Measurements from ENCODE around the gene TNFSF12. TPM values are rescaled to one million over a fixed set of nuclear protein-coding genes. Genes with fewer than 3 reads are reported as not detected.

Gene TNFSF12
- total and polyA plus RNA-seq, 8 donors: 11.0 to 27.7 (median 14.1) TPM

GRCh38 chr17:7570351-7570750 is 21.5 kb downstream of the TNFSF12 start:
- intact Hi-C loops (cut with DNase I): no loop called here
- Histone ChIP-seq H3K4me3 (no peak overlapping the region), H3K27ac (no peak overlapping the region), H3K9me3 (no peaks in the 10 kb centered on the region), H3K4me1 (peaks cover 7 to 13% (median 7%) of the 10 kb centered on the region in 3 donors), H3K27me3 (no peaks in the 10 kb centered on the region), H3K36me3 (peaks cover 7 to 28% (median 23%) of the 10 kb centered on the region in 3 donors)
- TF ChIP-seq CTCF (IDR thresholded peaks at IDR 0.05): no peak
- ATAC-seq (no peak), DNase-seq (no peak), FAIRE-seq (no peak)
- WGBS, 2 donors: 89 to 95% methylated on average over 10 of the region's 10 CpGs

- Histone ChIP-seq H3K9me3 (no peaks in the 10 kb centered on the region), H3K4me1 (peaks cover 7 to 27% (median 10%) of the 10 kb centered on the region in 3 donors), H3K36me3 (peaks cover 17 to 43% (median 40%) of the 10 kb centered on the region in 3 donors), H3K27ac (peak overlapping the region; percentile 62 to 89 (median 69)), H3K4me3 (peak overlapping the region; percentile 2 to 88 (median 56)), H3K27me3 (no peaks in the 10 kb centered on the region)
- TF ChIP-seq CTCF (IDR thresholded peaks at IDR 0.05): no peak
- WGBS, 2 donors: 0% methylated on average over 11 of the region's 11 CpGs
- DNase-seq (no peak), ATAC-seq (no peak), FAIRE-seq (no peak)
- intact Hi-C loops (cut with DNase I): no loop called here
These were observed 23.4 kb downstream of the TNFSF12 start for GRCh38 chr17:7572338-7572587.

GRCh38 chr17:7572588-7573323 is 23.9 kb downstream of the TNFSF12 start:
- Histone ChIP-seq H3K36me3 (peaks cover 19 to 48% (median 45%) of the 10 kb centered on the region in 3 donors), H3K4me1 (peaks cover 7 to 29% (median 10%) of the 10 kb centered on the region in 3 donors), H3K9me3 (no peaks in the 10 kb centered on the region), H3K27me3 (no peaks in the 10 kb centered on the region), H3K27ac (peak overlapping the region; percentile 82 to 95 (median 92)), H3K4me3 (peak overlapping the region; percentile 84 to 99 (median 93))
- intact Hi-C loops (cut with DNase I): no loop called here
- peak; percentile 88 to 95 (median 88) for ATAC-seq
- DNase-seq: peak; percentile 98 to 100 (median 100)
- FAIRE-seq: peak; percentile 97
- no peak for TF ChIP-seq CTCF (IDR thresholded peaks at IDR 0.05)
- 1% methylated on average over 73 of the region's 73 CpGs for WGBS, 2 donors

GRCh38 chr17:7573324-7574080 is 24.6 kb downstream of the TNFSF12 start:
- ATAC-seq (peak; percentile 64 to 74 (median 68)), FAIRE-seq (no peak), DNase-seq (peak; percentile 85 to 94 (median 87))
- Histone ChIP-seq H3K4me1 (peaks cover 7 to 30% (median 10%) of the 10 kb centered on the region in 3 donors), H3K27me3 (no peaks in the 10 kb centered on the region), H3K4me3 (peak overlapping the region; percentile 84 to 99 (median 93)), H3K36me3 (peaks cover 23 to 54% (median 50%) of the 10 kb centered on the region in 3 donors), H3K27ac (peak overlapping the region; percentile 82 to 95 (median 92)), H3K9me3 (no peaks in the 10 kb centered on the region)
- intact Hi-C loops (cut with DNase I): no loop called here
- TF ChIP-seq CTCF (IDR thresholded peaks at IDR 0.05): no peak
- 0 to 1% methylated on average over 54 to 71 of the region's 71 CpGs for WGBS, 2 donors

Data from pancreas (tissue), 10 donors.